ENCODE data around the gene CFDP1. TPM values are rescaled to one million over a fixed set of nuclear protein-coding genes. Genes with fewer than 3 reads are reported as not detected.

The CFDP1 gene
- total RNA-seq, 2 experiments from 2014 or later = 44.0 to 48.2 TPM

GRCh38 chr16:75364286-75364791 lies 69.0 kb downstream of the CFDP1 start:
- no peaks in the 10 kb centered on the region for H3K27me3 Mint-ChIP-seq
- H3K36me3 Mint-ChIP-seq (ENCODE audit: low read depth) = peaks cover 16% of the 10 kb centered on the region
- intact Hi-C loops (cut with DNase I, micrococcal nuclease) = no loop called here
- POLR2A ChIA-PET = no interaction called here
- H3K27ac Mint-ChIP-seq = no peak overlapping the region
- DNase-seq (no peak), ATAC-seq (no peak)
- H3K4me1 Mint-ChIP-seq = no peaks in the 10 kb centered on the region
- H3K9me3 Mint-ChIP-seq (ENCODE audit: low read depth) = no peaks in the 10 kb centered on the region
- CTCF ChIA-PET = interaction anchor here (0.6 to 1.1 kb wide), 4 partner anchors 17 to 638 kb away, joined by 3 to 4 read pairs (median 3); no protein-coding TSS in a partner anchor
- no peak overlapping the region for H3K4me3 Mint-ChIP-seq

GRCh38 chr16:75362846-75363245 lies 70.5 kb downstream of the CFDP1 start:
- no peaks in the 10 kb centered on the region for H3K9me3 Mint-ChIP-seq (ENCODE audit: low read depth)
- intact Hi-C loops (cut with DNase I, micrococcal nuclease) = no loop called here
- no peaks in the 10 kb centered on the region for H3K27me3 Mint-ChIP-seq
- no peak overlapping the region for H3K4me3 Mint-ChIP-seq
- no peaks in the 10 kb centered on the region for H3K4me1 Mint-ChIP-seq
- POLR2A ChIA-PET = interaction anchor here (0.6 kb wide), 1 partner anchor 24 kb away, joined by 5 read pairs; no protein-coding TSS in a partner anchor
- H3K27ac Mint-ChIP-seq = no peak overlapping the region
- DNase-seq (no peak), ATAC-seq (no peak)
- H3K36me3 Mint-ChIP-seq (ENCODE audit: low read depth) = peaks cover 16% of the 10 kb centered on the region
- CTCF ChIA-PET = interaction anchor here (0.7 kb wide), 1 partner anchor 143 kb away, joined by 3 read pairs; no protein-coding TSS in a partner anchor

GRCh38 chr16:75361936-75362335 lies 71.4 kb downstream of the CFDP1 start:
- ATAC-seq (no peak), DNase-seq (no peak)
- H3K27ac Mint-ChIP-seq = no peak overlapping the region
- H3K4me1 Mint-ChIP-seq = no peaks in the 10 kb centered on the region
- intact Hi-C loops (cut with DNase I, micrococcal nuclease) = no loop called here
- peaks cover 16% of the 10 kb centered on the region for H3K36me3 Mint-ChIP-seq (ENCODE audit: low read depth)
- ChIA-PET CTCF (no interaction called here), POLR2A (interaction anchor here (0.6 kb wide), 1 partner anchor 25 kb away, joined by 5 read pairs; no protein-coding TSS in a partner anchor)
- no peaks in the 10 kb centered on the region for H3K27me3 Mint-ChIP-seq
- no peaks in the 10 kb centered on the region for H3K9me3 Mint-ChIP-seq (ENCODE audit: low read depth)
- H3K4me3 Mint-ChIP-seq = no peak overlapping the region

- Mint-ChIP-seq H3K9me3 (ENCODE audit: low read depth) (no peaks in the 10 kb centered on the region), H3K27me3 (no peaks in the 10 kb centered on the region), H3K4me3 (no peak overlapping the region), H3K36me3 (ENCODE audit: low read depth) (no peaks in the 10 kb centered on the region), H3K4me1 (no peaks in the 10 kb centered on the region), H3K27ac (no peak overlapping the region)
- ChIA-PET CTCF (no interaction called here), POLR2A (no interaction called here)
- intact Hi-C loops (cut with DNase I, micrococcal nuclease) = no loop called here
- DNase-seq (no peak), ATAC-seq (no peak)
Observed at GRCh38 chr16:75354170-75354569, 79.1 kb downstream of the CFDP1 start.

GRCh38 chr16:75351183-75351582 lies 82.1 kb downstream of the CFDP1 start:
- Mint-ChIP-seq H3K36me3 (ENCODE audit: low read depth) (peaks cover 5% of the 10 kb centered on the region), H3K27me3 (no peaks in the 10 kb centered on the region), H3K4me3 (no peak overlapping the region), H3K27ac (no peak overlapping the region), H3K4me1 (no peaks in the 10 kb centered on the region), H3K9me3 (ENCODE audit: low read depth) (no peaks in the 10 kb centered on the region)
- CTCF ChIA-PET = no interaction called here
- POLR2A ChIA-PET = no interaction called here
- intact Hi-C loops (cut with DNase I, micrococcal nuclease) = no loop called here
- no peak for ATAC-seq
- DNase-seq = no peak

- POLR2A ChIA-PET = no interaction called here
Observed at GRCh38 chr16:75345711-75346110, 87.6 kb downstream of the CFDP1 start.

GRCh38 chr16:75343941-75344340 lies 89.4 kb downstream of the CFDP1 start:
- no peaks in the 10 kb centered on the region for H3K4me1 Mint-ChIP-seq

More at GRCh38 chr16:75345711-75346110, 87.6 kb downstream of the CFDP1 start:
- Mint-ChIP-seq H3K36me3 (ENCODE audit: low read depth) (peaks cover 14% of the 10 kb centered on the region), H3K27ac (no peak overlapping the region), H3K27me3 (no peaks in the 10 kb centered on the region), H3K9me3 (ENCODE audit: low read depth) (no peaks in the 10 kb centered on the region), H3K4me3 (no peak overlapping the region), H3K4me1 (no peaks in the 10 kb centered on the region)
- DNase-seq (no peak), ATAC-seq (no peak)
- CTCF ChIA-PET = interaction anchor here (0.8 kb wide), 1 partner anchor 182 kb away, joined by 3 read pairs; no protein-coding TSS in a partner anchor
- intact Hi-C loops (cut with DNase I, micrococcal nuclease) = no loop called here

GRCh38 chr16:75343286-75343685 lies 90.0 kb downstream of the CFDP1 start:
- Mint-ChIP-seq H3K36me3 (ENCODE audit: low read depth) (peaks cover 20% of the 10 kb centered on the region), H3K27ac (no peak overlapping the region), H3K9me3 (ENCODE audit: low read depth) (no peaks in the 10 kb centered on the region), H3K4me3 (no peak overlapping the region), H3K27me3 (no peaks in the 10 kb centered on the region), H3K4me1 (no peaks in the 10 kb centered on the region)
- DNase-seq = no peak
- POLR2A ChIA-PET = no interaction called here
- no peak for ATAC-seq
- intact Hi-C loops (cut with DNase I, micrococcal nuclease) = no loop called here
- CTCF ChIA-PET = interaction anchor here (0.7 kb wide), 1 partner anchor 31 kb away, joined by 3 read pairs; no protein-coding TSS in a partner anchor

More at GRCh38 chr16:75343941-75344340, 89.4 kb downstream of the CFDP1 start:
- intact Hi-C loops (cut with DNase I, micrococcal nuclease) = no loop called here
- ATAC-seq (no peak), DNase-seq (no peak)
- Mint-ChIP-seq H3K9me3 (ENCODE audit: low read depth) (no peaks in the 10 kb centered on the region), H3K36me3 (ENCODE audit: low read depth) (peaks cover 20% of the 10 kb centered on the region), H3K27me3 (no peaks in the 10 kb centered on the region), H3K27ac (no peak overlapping the region), H3K4me3 (no peak overlapping the region)
- POLR2A ChIA-PET = no interaction called here
- CTCF ChIA-PET = no interaction called here

GRCh38 chr16:75342308-75342811 lies 90.9 kb downstream of the CFDP1 start:
- CTCF ChIA-PET = no interaction called here
- no peak for DNase-seq
- Mint-ChIP-seq H3K27me3 (no peaks in the 10 kb centered on the region), H3K27ac (no peak overlapping the region), H3K4me3 (no peak overlapping the region), H3K4me1 (no peaks in the 10 kb centered on the region), H3K36me3 (ENCODE audit: low read depth) (peaks cover 19% of the 10 kb centered on the region), H3K9me3 (ENCODE audit: low read depth) (no peaks in the 10 kb centered on the region)
- intact Hi-C loops (cut with DNase I, micrococcal nuclease) = no loop called here
- ATAC-seq = no peak
- POLR2A ChIA-PET = no interaction called here

- H3K4me3 Mint-ChIP-seq = no peak overlapping the region
- CTCF ChIA-PET = no interaction called here
- POLR2A ChIA-PET = no interaction called here
- intact Hi-C loops (cut with DNase I, micrococcal nuclease) = no loop called here
- H3K27ac Mint-ChIP-seq = no peak overlapping the region
- no peaks in the 10 kb centered on the region for H3K27me3 Mint-ChIP-seq
- no peaks in the 10 kb centered on the region for H3K9me3 Mint-ChIP-seq (ENCODE audit: low read depth)
- DNase-seq (no peak), ATAC-seq (no peak)
- peaks cover 18% of the 10 kb centered on the region for H3K36me3 Mint-ChIP-seq (ENCODE audit: low read depth)
- no peaks in the 10 kb centered on the region for H3K4me1 Mint-ChIP-seq
Observed at GRCh38 chr16:75341564-75342307, 91.6 kb downstream of the CFDP1 start.

- intact Hi-C loops (cut with DNase I, micrococcal nuclease) = no loop called here
- no peak overlapping the region for H3K27ac Mint-ChIP-seq
- peaks cover 13% of the 10 kb centered on the region for H3K36me3 Mint-ChIP-seq (ENCODE audit: low read depth)
- POLR2A ChIA-PET = no interaction called here
- H3K4me1 Mint-ChIP-seq = no peaks in the 10 kb centered on the region
- H3K9me3 Mint-ChIP-seq (ENCODE audit: low read depth) = no peaks in the 10 kb centered on the region
- H3K27me3 Mint-ChIP-seq = no peaks in the 10 kb centered on the region
- no peak for ATAC-seq
- no peak for DNase-seq
- no peak overlapping the region for H3K4me3 Mint-ChIP-seq
- CTCF ChIA-PET = no interaction called here
Observed at GRCh38 chr16:75340741-75341491, 92.4 kb downstream of the CFDP1 start.

All from activated CD4-positive, alpha-beta T cell treated with anti-CD3 and anti-CD28 coated beads for 36 hours (primary cell).